ENCODE results near the gene CYB5RL.
"Not testable (repeated sequence)": the region's sequence is repeated elsewhere in the genome, so short reads cannot be mapped to it uniquely, and the experiment has no call there.

Gene CYB5RL

GRCh38 chr1:54212872-54213271 lies 13.0 kb upstream of the CYB5RL start:
- H3K36me3 ChIP-seq (ENCODE audit: low read length), result peaks cover 22% of the 10 kb centered on the region
- H3K9me2 ChIP-seq (replicated peaks; ENCODE audit: insufficient read depth, low read length), result no peaks in the 10 kb centered on the region
- H2AFZ ChIP-seq (ENCODE audit: low read depth, low read length, severe bottlenecking), result no peak overlapping the region
- no peak overlapping the region for H3K9ac ChIP-seq (ENCODE audit: low read length)
- H3K4me2 ChIP-seq (ENCODE audit: low read depth, low read length, poor library complexity, severe bottlenecking), result no peak overlapping the region
- TF ChIP-seq EZH2phosphoT487 (conservative IDR thresholded peaks at IDR 0.05; ENCODE audit: low read length), result no peak
- TF ChIP-seq CTCF (IDR thresholded peaks at IDR 0.05; ENCODE audit: insufficient read depth, low read length, poor library complexity, severe bottlenecking), result no peak
- no peaks in the 10 kb centered on the region for H3K9me3 ChIP-seq (ENCODE audit: insufficient read depth, low read length)
- no peaks in the 10 kb centered on the region for H4K20me1 ChIP-seq (ENCODE audit: low read depth, low read length)
- H3K79me2 ChIP-seq (ENCODE audit: insufficient read depth, low read length), result no peaks in the 10 kb centered on the region
- no peak overlapping the region for H3K4me3 ChIP-seq (ENCODE audit: insufficient read depth, low read length, poor library complexity, severe bottlenecking)
- no peaks in the 10 kb centered on the region for H3K27me3 ChIP-seq (ENCODE audit: low read length)
- H3K27ac ChIP-seq (ENCODE audit: low read depth, low read length), result no peak overlapping the region
- no peaks in the 10 kb centered on the region for H3F3A ChIP-seq (ENCODE audit: insufficient read depth)

GRCh38 chr1:54207896-54208295 lies 8.1 kb upstream of the CYB5RL start:
- H2AFZ ChIP-seq (ENCODE audit: low read depth, low read length, severe bottlenecking); H3K4me3 ChIP-seq (ENCODE audit: insufficient read depth, low read length, poor library complexity, severe bottlenecking); H3K4me2 ChIP-seq (ENCODE audit: low read depth, low read length, poor library complexity, severe bottlenecking); H3K27me3 ChIP-seq (ENCODE audit: low read length); H3K27ac ChIP-seq (ENCODE audit: low read depth, low read length); H3K9me2 ChIP-seq (replicated peaks; ENCODE audit: insufficient read depth, low read length); H3K9ac ChIP-seq (ENCODE audit: low read length); H3K9me3 ChIP-seq (ENCODE audit: insufficient read depth, low read length); H3F3A ChIP-seq (ENCODE audit: insufficient read depth); H4K20me1 ChIP-seq (ENCODE audit: low read depth, low read length): not testable (repeated sequence)
- Histone ChIP-seq H3K79me2 (ENCODE audit: insufficient read depth, low read length) (peaks cover 13% of the 10 kb centered on the region), H3K36me3 (ENCODE audit: low read length) (peaks cover 25% of the 10 kb centered on the region)

- peaks cover 22% of the 10 kb centered on the region for H3K36me3 ChIP-seq (ENCODE audit: low read length)
- H3K9me2 ChIP-seq (replicated peaks; ENCODE audit: insufficient read depth, low read length), result no peaks in the 10 kb centered on the region
- H3K79me2 ChIP-seq (ENCODE audit: insufficient read depth, low read length), result peaks cover 19% of the 10 kb centered on the region
- TF ChIP-seq EZH2phosphoT487 (conservative IDR thresholded peaks at IDR 0.05; ENCODE audit: low read length), result no peak
- TF ChIP-seq CTCF (IDR thresholded peaks at IDR 0.05; ENCODE audit: insufficient read depth, low read length, poor library complexity, severe bottlenecking), result no peak
- no peak overlapping the region for H3K4me3 ChIP-seq (ENCODE audit: insufficient read depth, low read length, poor library complexity, severe bottlenecking)
- H3K9ac ChIP-seq (ENCODE audit: low read length), result no peak overlapping the region
- H4K20me1 ChIP-seq (ENCODE audit: low read depth, low read length), result no peaks in the 10 kb centered on the region
- no peak overlapping the region for H3K27ac ChIP-seq (ENCODE audit: low read depth, low read length)
- no peaks in the 10 kb centered on the region for H3F3A ChIP-seq (ENCODE audit: insufficient read depth)
- H3K9me3 ChIP-seq (ENCODE audit: insufficient read depth, low read length), result no peaks in the 10 kb centered on the region
- no peak overlapping the region for H2AFZ ChIP-seq (ENCODE audit: low read depth, low read length, severe bottlenecking)
- no peaks in the 10 kb centered on the region for H3K27me3 ChIP-seq (ENCODE audit: low read length)
- H3K4me2 ChIP-seq (ENCODE audit: low read depth, low read length, poor library complexity, severe bottlenecking), result no peak overlapping the region
These were observed 7.5 kb upstream of the CYB5RL start for GRCh38 chr1:54207287-54207686.

GRCh38 chr1:54204199-54204598 lies 4.4 kb upstream of the CYB5RL start:
- Histone ChIP-seq H3K79me2 (ENCODE audit: insufficient read depth, low read length) (peaks cover 47% of the 10 kb centered on the region), H3K4me3 (ENCODE audit: insufficient read depth, low read length, poor library complexity, severe bottlenecking) (no peak overlapping the region), H4K20me1 (ENCODE audit: low read depth, low read length) (no peaks in the 10 kb centered on the region), H3K27ac (ENCODE audit: low read depth, low read length) (no peak overlapping the region), H3K9me3 (ENCODE audit: insufficient read depth, low read length) (no peaks in the 10 kb centered on the region), H3K9me2 (replicated peaks; ENCODE audit: insufficient read depth, low read length) (no peaks in the 10 kb centered on the region), H3K4me2 (ENCODE audit: low read depth, low read length, poor library complexity, severe bottlenecking) (no peak overlapping the region), H3K9ac (ENCODE audit: low read length) (no peak overlapping the region), H3K36me3 (ENCODE audit: low read length) (peaks cover 7% of the 10 kb centered on the region), H3F3A (ENCODE audit: insufficient read depth) (no peaks in the 10 kb centered on the region), H3K27me3 (ENCODE audit: low read length) (no peaks in the 10 kb centered on the region), H2AFZ (ENCODE audit: low read depth, low read length, severe bottlenecking) (no peak overlapping the region)
- TF ChIP-seq EZH2phosphoT487 (conservative IDR thresholded peaks at IDR 0.05; ENCODE audit: low read length) (no peak), CTCF (IDR thresholded peaks at IDR 0.05; ENCODE audit: insufficient read depth, low read length, poor library complexity, severe bottlenecking) (no peak)

Data from SU-DHL-6 (cell line).